Caco-2 (cell line): Measurements from ENCODE around the gene MTREX. TPM values are rescaled to one million over a fixed set of nuclear protein-coding genes. Genes with fewer than 3 reads are reported as not detected.

Experiments
- BruUV-seq: library from RNA; stranded (reverse); fragments of 400-500 nt; replicated peaks from 2 replicates; lab custom pipeline; 2021; lab: Mats Ljungman, UMichigan
- CTCF ChIA-PET: fragments of 300-600 bp; sonication (Branson Sonifier 250); formaldehyde crosslinking; loops from one replicate; lab custom pipeline; 2022; ENCODE audit warnings: antibody characterized with exemption; lab: Charles Lee
- POLR2A ChIA-PET: fragments of 300-600 bp; sonication (Branson Sonifier 250); formaldehyde crosslinking; loops from one replicate; lab custom pipeline; 2022; ENCODE audit warnings: antibody characterized with exemption; lab: Charles Lee
- DNase-seq, 2 experiments: peaks; one replicate each; pipeline versions ENCODE4 v3.0.0 to v3.0.0-alpha.2; 2020 to 2022
- H3K27me3 ChIP-seq: replicated peaks from 2 replicates; pipeline ENCODE4 v1.6.0; 2011; ENCODE audit warnings: low read length; ENCODE audit not compliant: control insufficient read depth, insufficient read depth
- H3K36me3 ChIP-seq: 2 replicates; pipeline ENCODE4 v1.5.1; 2011; ENCODE audit warnings: low read length; ENCODE audit not compliant: control insufficient read depth, insufficient read depth
- H3K4me1 ChIP-seq: fragments of 250-450 bp; sonication (Bioruptor Pico); 2 replicates; pipeline ENCODE4 v1.5.1; 2020; ENCODE audit warnings: mild to moderate bottlenecking
- H3K4me3 ChIP-seq: 2 replicates; pipeline ENCODE4 v1.5.1; 2011; ENCODE audit warnings: low read depth, mild to moderate bottlenecking, control low read depth, low read length
- H3K9me3 ChIP-seq: fragments of 250-450 bp; sonication (Bioruptor Pico); 2 replicates; pipeline ENCODE4 v1.5.1; 2020; ENCODE audit warnings: mild to moderate bottlenecking, moderate library complexity
- H3K27ac Mint-ChIP-seq: one replicate; pipeline ENCODE4 v1.8.0; 2022; ENCODE audit warnings: mixed read lengths; ENCODE audit not compliant: unreplicated experiment
- H3K27me3 Mint-ChIP-seq: one replicate; pipeline ENCODE4 v1.8.0; 2022; ENCODE audit warnings: mixed read lengths; ENCODE audit not compliant: insufficient read depth, unreplicated experiment
- H3K36me3 Mint-ChIP-seq: one replicate; pipeline ENCODE4 v1.8.0; 2022; ENCODE audit warnings: mild to moderate bottlenecking, mixed read lengths; ENCODE audit not compliant: insufficient read depth, unreplicated experiment
- H3K4me1 Mint-ChIP-seq: one replicate; pipeline ENCODE4 v1.8.0; 2022; ENCODE audit warnings: low read depth, mixed read lengths; ENCODE audit not compliant: unreplicated experiment
- H3K4me3 Mint-ChIP-seq: one replicate; pipeline ENCODE4 v1.8.0; 2022; ENCODE audit warnings: mild to moderate bottlenecking, moderate library complexity, mixed read lengths; ENCODE audit not compliant: unreplicated experiment
- H3K9me3 Mint-ChIP-seq: one replicate; pipeline ENCODE4 v1.8.0; 2022; ENCODE audit warnings: mixed read lengths; ENCODE audit not compliant: unreplicated experiment
- intact Hi-C: fragments of 100-400 bp; cut with micrococcal nuclease; formaldehyde crosslinking; loops from one replicate; pipeline ENCODE4 v1.10.0; 2022; ENCODE audit not compliant: unreplicated experiment
- total RNA-seq: library from RNA; stranded (reverse); gene quantifications from 2 replicates; pipeline ENCODE4 v1.2.3, GENCODE V29; 2022
- TF ChIP-seq, protein P1 (sequence below), 2 experiments: fragments of 200-600 bp in 1 of 2; IDR thresholded peaks; 1 replicate in 1 of 2; 2 replicates in 1 of 2; pipeline versions ENCODE4 v1.5.1 to v1.8.0; 2011 to 2022; ENCODE audit warnings: antibody characterized with exemption in 1 of 2, control low read depth in 1 of 2, inconsistent platforms in 1 of 2, low read depth in 1 of 2, low read length in 1 of 2, mild to moderate bottlenecking in 1 of 2, moderate library complexity in 1 of 2; ENCODE audit not compliant: insufficient read depth in 1 of 2, severe bottlenecking in 1 of 2, unreplicated experiment in 1 of 2

The MTREX gene
- total RNA-seq, 1 experiment from 2014 or later: 83.7 TPM

DNA sequence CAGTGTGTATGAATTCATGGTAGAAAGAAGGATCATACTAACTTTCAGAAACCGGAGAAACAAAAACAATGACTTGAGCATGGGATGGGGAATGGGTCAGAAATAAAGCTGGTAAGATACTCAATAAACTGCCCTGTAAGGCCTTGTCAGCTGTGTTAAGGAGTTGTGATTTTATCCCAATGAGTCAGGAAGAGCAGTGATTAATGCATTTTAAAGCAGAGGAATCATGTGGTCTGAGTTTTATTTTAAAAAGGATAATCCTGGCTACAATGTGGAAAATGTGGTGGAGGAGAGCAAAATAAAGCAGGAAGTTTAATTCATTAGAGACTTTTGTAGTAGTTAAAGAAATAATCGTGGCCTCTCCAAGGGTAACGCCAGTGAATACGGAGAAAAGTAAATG, 29.0 kb upstream of the MTREX start:
- H3K4me3 Mint-ChIP-seq: no peak overlapping the region
- TF ChIP-seq, protein P1, sequence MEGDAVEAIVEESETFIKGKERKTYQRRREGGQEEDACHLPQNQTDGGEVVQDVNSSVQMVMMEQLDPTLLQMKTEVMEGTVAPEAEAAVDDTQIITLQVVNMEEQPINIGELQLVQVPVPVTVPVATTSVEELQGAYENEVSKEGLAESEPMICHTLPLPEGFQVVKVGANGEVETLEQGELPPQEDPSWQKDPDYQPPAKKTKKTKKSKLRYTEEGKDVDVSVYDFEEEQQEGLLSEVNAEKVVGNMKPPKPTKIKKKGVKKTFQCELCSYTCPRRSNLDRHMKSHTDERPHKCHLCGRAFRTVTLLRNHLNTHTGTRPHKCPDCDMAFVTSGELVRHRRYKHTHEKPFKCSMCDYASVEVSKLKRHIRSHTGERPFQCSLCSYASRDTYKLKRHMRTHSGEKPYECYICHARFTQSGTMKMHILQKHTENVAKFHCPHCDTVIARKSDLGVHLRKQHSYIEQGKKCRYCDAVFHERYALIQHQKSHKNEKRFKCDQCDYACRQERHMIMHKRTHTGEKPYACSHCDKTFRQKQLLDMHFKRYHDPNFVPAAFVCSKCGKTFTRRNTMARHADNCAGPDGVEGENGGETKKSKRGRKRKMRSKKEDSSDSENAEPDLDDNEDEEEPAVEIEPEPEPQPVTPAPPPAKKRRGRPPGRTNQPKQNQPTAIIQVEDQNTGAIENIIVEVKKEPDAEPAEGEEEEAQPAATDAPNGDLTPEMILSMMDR (IDR thresholded peaks at IDR 0.05; ENCODE audit: insufficient read depth in 1 of 2, low read depth in 1 of 2, low read length in 1 of 2, severe bottlenecking in 1 of 2, unreplicated experiment in 1 of 2): no peak
- H3K9me3 ChIP-seq: no peaks in the 10 kb centered on the region
- no peaks in the 10 kb centered on the region for H3K9me3 Mint-ChIP-seq
- no peaks in the 10 kb centered on the region for H3K27me3 ChIP-seq
- intact Hi-C loops: no loop called here
- no peak for DNase-seq
- no peak overlapping the region for H3K27ac Mint-ChIP-seq
- H3K4me1 ChIP-seq: no peaks in the 10 kb centered on the region
- POLR2A ChIA-PET: no interaction called here
- no peaks in the 10 kb centered on the region for H3K27me3 Mint-ChIP-seq
- H3K4me1 Mint-ChIP-seq: no peaks in the 10 kb centered on the region
- peaks cover 28% of the 10 kb centered on the region for H3K36me3 Mint-ChIP-seq
- H3K36me3 ChIP-seq: no peaks in the 10 kb centered on the region
- CTCF ChIA-PET: no interaction called here
- H3K4me3 ChIP-seq: no peak overlapping the region
- no TSS peak for BruUV-seq

DNA sequence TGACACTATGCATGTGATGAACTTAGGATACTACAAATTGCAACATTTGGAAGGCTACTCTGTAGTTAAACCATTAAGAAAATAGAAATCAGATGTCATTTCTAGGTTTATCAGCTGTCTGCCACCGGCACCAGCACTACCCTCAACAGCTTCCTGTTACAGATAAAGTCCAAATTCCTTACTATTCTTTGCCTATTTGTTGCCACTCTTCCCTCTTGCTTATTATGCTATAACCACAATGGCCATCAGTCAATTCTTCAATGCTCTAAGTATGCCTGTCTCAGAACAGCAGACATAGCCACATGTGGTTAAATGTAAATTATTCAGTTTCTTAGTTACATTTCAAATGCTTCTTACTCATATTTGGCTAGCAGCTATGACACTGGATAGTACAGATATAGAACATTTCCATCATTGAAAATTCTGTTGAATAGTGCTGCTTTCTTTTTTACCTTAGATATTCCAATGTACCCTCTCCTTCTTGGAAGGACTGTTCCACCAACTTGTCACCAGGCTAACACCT, 21.3 kb upstream of the MTREX start:
- POLR2A ChIA-PET: no interaction called here
- BruUV-seq: no TSS peak
- H3K4me3 ChIP-seq: no peak overlapping the region
- H3K4me1 Mint-ChIP-seq: peaks cover 6% of the 10 kb centered on the region
- intact Hi-C loops: no loop called here
- H3K27me3 Mint-ChIP-seq: no peaks in the 10 kb centered on the region
- H3K9me3 Mint-ChIP-seq: no peaks in the 10 kb centered on the region
- no peak overlapping the region for H3K27ac Mint-ChIP-seq
- no peak for DNase-seq
- H3K4me3 Mint-ChIP-seq: no peak overlapping the region
- no peaks in the 10 kb centered on the region for H3K27me3 ChIP-seq
- H3K9me3 ChIP-seq: no peaks in the 10 kb centered on the region
- TF ChIP-seq, protein P1 (IDR thresholded peaks at IDR 0.05; ENCODE audit: insufficient read depth in 1 of 2, low read depth in 1 of 2, low read length in 1 of 2, severe bottlenecking in 1 of 2, unreplicated experiment in 1 of 2): no peak
- no peaks in the 10 kb centered on the region for H3K4me1 ChIP-seq
- CTCF ChIA-PET: no interaction called here
- peaks cover 34% of the 10 kb centered on the region for H3K36me3 Mint-ChIP-seq
- H3K36me3 ChIP-seq: no peaks in the 10 kb centered on the region; the same call in none of the 2 replicates

DNA sequence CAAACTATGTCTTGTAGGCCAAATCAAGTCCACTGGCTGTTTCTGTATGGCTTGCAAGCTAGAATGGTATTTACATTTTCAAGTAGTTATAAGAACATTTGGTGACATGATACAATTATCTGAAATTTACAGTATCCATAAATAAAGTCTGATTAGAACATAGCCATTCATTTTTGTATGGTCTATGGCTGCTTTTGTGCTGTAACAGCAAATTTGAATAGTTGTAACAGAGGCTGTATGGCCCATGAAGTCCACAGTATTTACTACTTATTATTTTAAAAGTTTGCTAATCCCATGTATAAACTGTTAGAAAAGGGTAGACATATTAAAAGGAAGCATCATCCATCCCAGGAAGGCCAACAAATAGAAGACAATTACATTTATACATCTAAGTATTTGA, 18.0 kb upstream of the MTREX start:
- H3K4me3 Mint-ChIP-seq: no peak overlapping the region
- H3K36me3 Mint-ChIP-seq: peaks cover 51% of the 10 kb centered on the region

More for the DNA sequence above, 18.0 kb upstream of the MTREX start:
- ChIA-PET POLR2A (no interaction called here), CTCF (no interaction called here)
- DNase-seq: no peak
- Mint-ChIP-seq H3K27ac (no peak overlapping the region), H3K9me3 (no peaks in the 10 kb centered on the region), H3K4me1 (peaks cover 6% of the 10 kb centered on the region), H3K27me3 (no peaks in the 10 kb centered on the region)
- intact Hi-C loops: no loop called here
- Histone ChIP-seq H3K9me3 (peaks cover 1% of the 10 kb centered on the region; the same call in 1 of the 2 replicates), H3K36me3 (no peaks in the 10 kb centered on the region; the same call in none of the 2 replicates), H3K27me3 (no peaks in the 10 kb centered on the region), H3K4me3 (no peak overlapping the region), H3K4me1 (no peaks in the 10 kb centered on the region)
- TF ChIP-seq, protein P1 (IDR thresholded peaks at IDR 0.05; ENCODE audit: insufficient read depth in 1 of 2, low read depth in 1 of 2, low read length in 1 of 2, severe bottlenecking in 1 of 2, unreplicated experiment in 1 of 2): no peak
- no TSS peak for BruUV-seq
